ENCODE data around the gene EDEM3.

GRCh38 chr1:184665360-184665759 is 89.3 kb downstream of the EDEM3 start:
- TF ChIP-seq CTCF (IDR thresholded peaks at IDR 0.05) (no peak), EP300 (IDR thresholded peaks at IDR 0.05; ENCODE audit: low read depth) (no peak), POLR2A (IDR thresholded peaks at IDR 0.05) (no peak)

All from transverse colon (tissue), 3 donors.